ENCODE results near the gene PVR.
"Not testable (repeated sequence)": the region's sequence is repeated elsewhere in the genome, so short reads cannot be mapped to it uniquely, and the experiment has no call there.

The PVR gene

GRCh38 chr19:44631611-44632010, 12.1 kb upstream of the PVR start:
- H3K9me3 Mint-ChIP-seq, H3K4me1 Mint-ChIP-seq, H3K36me3 Mint-ChIP-seq, H3K27ac Mint-ChIP-seq, H3K4me3 Mint-ChIP-seq, H3K27me3 Mint-ChIP-seq: not testable (repeated sequence)

GRCh38 chr19:44634058-44634457, 9.7 kb upstream of the PVR start:
- H3K27me3 Mint-ChIP-seq, H3K36me3 Mint-ChIP-seq, H3K27ac Mint-ChIP-seq, H3K4me1 Mint-ChIP-seq, H3K9me3 Mint-ChIP-seq, H3K4me3 Mint-ChIP-seq: not testable (repeated sequence)

- Mint-ChIP-seq H3K4me1 (no peaks in the 10 kb centered on the region), H3K27ac (no peak overlapping the region), H3K27me3 (peaks cover 7% of the 10 kb centered on the region), H3K4me3 (no peak overlapping the region), H3K9me3 (no peaks in the 10 kb centered on the region), H3K36me3 (no peaks in the 10 kb centered on the region)
These were observed 8.9 kb upstream of the PVR start for GRCh38 chr19:44634785-44635184.

- Mint-ChIP-seq H3K36me3 (no peaks in the 10 kb centered on the region), H3K27ac (no peak overlapping the region), H3K9me3 (no peaks in the 10 kb centered on the region), H3K4me1 (no peaks in the 10 kb centered on the region), H3K4me3 (no peak overlapping the region), H3K27me3 (peaks cover 7% of the 10 kb centered on the region)
These were observed 7.9 kb upstream of the PVR start for GRCh38 chr19:44635581-44636438.

- Mint-ChIP-seq H3K4me3 (no peak overlapping the region), H3K36me3 (no peaks in the 10 kb centered on the region), H3K27me3 (peaks cover 7% of the 10 kb centered on the region), H3K9me3 (no peaks in the 10 kb centered on the region), H3K27ac (no peak overlapping the region), H3K4me1 (no peaks in the 10 kb centered on the region)
These were observed 7.0 kb upstream of the PVR start for GRCh38 chr19:44636439-44637389.

GRCh38 chr19:44637390-44637764, 6.3 kb upstream of the PVR start:
- H3K9me3 Mint-ChIP-seq, result no peaks in the 10 kb centered on the region
- H3K27ac Mint-ChIP-seq, result no peak overlapping the region
- H3K4me3 Mint-ChIP-seq, result no peak overlapping the region
- peaks cover 7% of the 10 kb centered on the region for H3K27me3 Mint-ChIP-seq
- H3K36me3 Mint-ChIP-seq, result no peaks in the 10 kb centered on the region
- no peaks in the 10 kb centered on the region for H3K4me1 Mint-ChIP-seq

- Mint-ChIP-seq H3K27ac (no peak overlapping the region), H3K36me3 (no peaks in the 10 kb centered on the region), H3K27me3 (peaks cover 3% of the 10 kb centered on the region), H3K4me1 (no peaks in the 10 kb centered on the region), H3K4me3 (no peak overlapping the region), H3K9me3 (no peaks in the 10 kb centered on the region)
These were observed 3.2 kb upstream of the PVR start for GRCh38 chr19:44640518-44640917.

- H3K4me3 Mint-ChIP-seq, result no peak overlapping the region
- no peaks in the 10 kb centered on the region for H3K9me3 Mint-ChIP-seq
- no peak overlapping the region for H3K27ac Mint-ChIP-seq
- H3K4me1 Mint-ChIP-seq, result no peaks in the 10 kb centered on the region
- peaks cover 2% of the 10 kb centered on the region for H3K27me3 Mint-ChIP-seq
- H3K36me3 Mint-ChIP-seq, result no peaks in the 10 kb centered on the region
These were observed 2.0 kb upstream of the PVR start for GRCh38 chr19:44641501-44642265.

- H3K27me3 Mint-ChIP-seq, result peaks cover 2% of the 10 kb centered on the region
- peak overlapping the region; percentile 15 for H3K4me3 Mint-ChIP-seq
- no peak overlapping the region for H3K27ac Mint-ChIP-seq
- H3K9me3 Mint-ChIP-seq, result no peaks in the 10 kb centered on the region
- no peaks in the 10 kb centered on the region for H3K4me1 Mint-ChIP-seq
- H3K36me3 Mint-ChIP-seq, result no peaks in the 10 kb centered on the region
These were observed 1.3 kb upstream of the PVR start for GRCh38 chr19:44642377-44642776.

GRCh38 chr19:44644402-44645016, 799 bp downstream of the PVR start:
- Mint-ChIP-seq H3K27ac (no peak overlapping the region), H3K4me3 (peak overlapping the region; percentile 80), H3K36me3 (no peaks in the 10 kb centered on the region), H3K9me3 (no peaks in the 10 kb centered on the region), H3K27me3 (peaks cover 2% of the 10 kb centered on the region), H3K4me1 (no peaks in the 10 kb centered on the region)

- no peaks in the 10 kb centered on the region for H3K4me1 Mint-ChIP-seq
- no peak overlapping the region for H3K27ac Mint-ChIP-seq
- H3K9me3 Mint-ChIP-seq, result no peaks in the 10 kb centered on the region
- H3K4me3 Mint-ChIP-seq, result no peak overlapping the region
- H3K36me3 Mint-ChIP-seq, result no peaks in the 10 kb centered on the region
- peaks cover 2% of the 10 kb centered on the region for H3K27me3 Mint-ChIP-seq
These were observed 1.8 kb downstream of the PVR start for GRCh38 chr19:44645407-44646048.

GRCh38 chr19:44646049-44646416, 2.3 kb downstream of the PVR start:
- Mint-ChIP-seq H3K4me1 (no peaks in the 10 kb centered on the region), H3K27me3 (peaks cover 2% of the 10 kb centered on the region), H3K9me3 (no peaks in the 10 kb centered on the region)

GRCh38 chr19:44647144-44647543, 3.4 kb downstream of the PVR start:
- Mint-ChIP-seq H3K36me3 (no peaks in the 10 kb centered on the region), H3K27ac (no peak overlapping the region), H3K4me3 (no peak overlapping the region), H3K4me1 (no peaks in the 10 kb centered on the region), H3K27me3 (peaks cover 2% of the 10 kb centered on the region), H3K9me3 (no peaks in the 10 kb centered on the region)

More at GRCh38 chr19:44646049-44646416, 2.3 kb downstream of the PVR start:
- H3K27ac Mint-ChIP-seq, result no peak overlapping the region
- no peaks in the 10 kb centered on the region for H3K36me3 Mint-ChIP-seq
- H3K4me3 Mint-ChIP-seq, result no peak overlapping the region

GRCh38 chr19:44648631-44649251, 5.0 kb downstream of the PVR start:
- Mint-ChIP-seq H3K9me3 (no peaks in the 10 kb centered on the region), H3K4me1 (no peaks in the 10 kb centered on the region), H3K4me3 (no peak overlapping the region), H3K36me3 (no peaks in the 10 kb centered on the region), H3K27ac (no peak overlapping the region), H3K27me3 (peaks cover 2% of the 10 kb centered on the region)

All from activated naive CD4-positive, alpha-beta T cell treated with anti-CD3 and anti-CD28 coated beads, Interleukin-2, amount 50 U/mL, for 24 hours (primary cell).